GM23338 (cell line): ENCODE results near the gene DENND1B. TPM values are rescaled to one million over a fixed set of nuclear protein-coding genes. Genes with fewer than 3 reads are reported as not detected.

Source experiments
- ATAC-seq: fragments of 200-7000 bp; cut with Tn5 transposase; 3 replicates; pipeline ENCODE4 v1.9.1; 2020
- DNase-seq: peaks from one replicate; pipeline ENCODE4 v3.0.0-alpha.2; 2015; ENCODE audit warnings: low spot score
- H2AFZ ChIP-seq: fragments of 200-600 bp; sonication (generic); 2 replicates; pipeline ENCODE4 v1.8.0; 2016; ENCODE audit warnings: antibody characterized with exemption, mild to moderate bottlenecking, moderate library complexity
- H3F3A ChIP-seq: fragments of 200-600 bp; sonication (generic); replicated peaks from 2 replicates; pipeline ENCODE4 v1.8.0; 2017; ENCODE audit warnings: antibody characterized with exemption, mixed run types, low read depth
- H3K27ac ChIP-seq: fragments of 200-600 bp; sonication (generic); 2 replicates; pipeline ENCODE4 v1.6.1; 2016; ENCODE audit warnings: low read depth
- H3K27me3 ChIP-seq: fragments of 200-600 bp; sonication (generic); 2 replicates; pipeline ENCODE4 v1.8.0; 2016; ENCODE audit warnings: mild to moderate bottlenecking, mixed run types, moderate library complexity; ENCODE audit not compliant: insufficient read depth
- H3K36me3 ChIP-seq: fragments of 200-600 bp; sonication (generic); 2 replicates; pipeline ENCODE4 v1.8.0; 2016; ENCODE audit warnings: mild to moderate bottlenecking; ENCODE audit not compliant: insufficient read depth
- H3K4me1 ChIP-seq: fragments of 200-600 bp; sonication (generic); 2 replicates; pipeline ENCODE4 v1.8.0; 2016; ENCODE audit warnings: mild to moderate bottlenecking, moderate library complexity; ENCODE audit not compliant: insufficient read depth
- H3K4me2 ChIP-seq: fragments of 200-600 bp; sonication (generic); 2 replicates; pipeline ENCODE4 v1.7.1; 2017; ENCODE audit warnings: mixed run types
- H3K4me3 ChIP-seq: fragments of 200-600 bp; sonication (generic); 2 replicates; pipeline ENCODE4 v1.6.1; 2016; ENCODE audit warnings: mixed run types
- H3K79me2 ChIP-seq: fragments of 200-600 bp; sonication (generic); replicated peaks from 2 replicates; pipeline ENCODE4 v1.8.0; 2017; ENCODE audit warnings: mild to moderate bottlenecking; ENCODE audit not compliant: insufficient read depth
- H3K9me2 ChIP-seq: fragments of 200-600 bp; sonication (generic); 2 replicates; pipeline ENCODE4 v1.8.0; 2017; ENCODE audit not compliant: insufficient read depth
- H4K20me1 ChIP-seq: fragments of 200-600 bp; sonication (generic); replicated peaks from 2 replicates; pipeline ENCODE4 v1.8.0; 2017; ENCODE audit warnings: mild to moderate bottlenecking; ENCODE audit not compliant: insufficient read depth
- H3K27ac Mint-ChIP-seq: 2 replicates; pipeline ENCODE4 v1.8.0; 2020; ENCODE audit warnings: inconsistent platforms, mild to moderate bottlenecking, moderate library complexity, mixed read lengths
- H3K27me3 Mint-ChIP-seq: 3 replicates; pipeline ENCODE4 v1.8.0; 2022; ENCODE audit warnings: low read depth, mild to moderate bottlenecking, moderate library complexity, mixed read lengths, inconsistent platforms; ENCODE audit not compliant: insufficient read depth, poor library complexity
- H3K36me3 Mint-ChIP-seq: 3 replicates; pipeline ENCODE4 v1.8.0; 2021; ENCODE audit warnings: low read depth, mild to moderate bottlenecking, inconsistent platforms, moderate library complexity, mixed read lengths
- H3K4me1 Mint-ChIP-seq: 3 replicates; pipeline ENCODE4 v1.8.0; 2020; ENCODE audit warnings: mild to moderate bottlenecking, inconsistent platforms, mixed read lengths
- H3K4me3 Mint-ChIP-seq: 3 replicates; pipeline ENCODE4 v1.8.0; 2021; ENCODE audit warnings: moderate library complexity, mild to moderate bottlenecking, inconsistent platforms, mixed read lengths
- H3K9me3 Mint-ChIP-seq: 3 replicates; pipeline ENCODE4 v1.8.0; 2020; ENCODE audit warnings: moderate library complexity, mild to moderate bottlenecking, inconsistent platforms, mixed read lengths
- ETS1 ChIP-seq: IDR thresholded peaks from 2 replicates; pipeline ENCODE4 v1.6.1; 2016; ENCODE audit warnings: antibody characterized with exemption
- NANOG ChIP-seq: IDR thresholded peaks from 2 replicates; pipeline ENCODE4 v1.6.1; 2016; ENCODE audit warnings: antibody characterized with exemption, borderline replicate concordance
- REST ChIP-seq: IDR thresholded peaks from one replicate; pipeline ENCODE4 v1.6.1; 2018; ENCODE audit warnings: antibody characterized with exemption; ENCODE audit not compliant: unreplicated experiment
- ZNF114 ChIP-seq: fragments of 250-450 bp; sonication (Bioruptor Pico); IDR thresholded peaks from 2 replicates; pipeline ENCODE4 v1.5.0; 2020; ENCODE audit warnings: mild to moderate bottlenecking, moderate library complexity
- polyA plus RNA-seq: library from polyadenylated mRNA; unstranded; fragments of >200 nt; fragmentation: Nextera tagmentation; extraction: Ambion mirVana; gene quantifications from 2 replicates; pipeline ENCODE4 v1.2.1, GENCODE V29; 2016
- total RNA-seq: library from RNA; depleted of rRNA; stranded (reverse); fragments of >200 nt; shearing (Covaris generic); gene quantifications from 2 replicates; pipeline ENCODE4 v1.2.3, GENCODE V29; 2014
- TF ChIP-seq, protein P1 (sequence below): fragments of 250-450 bp; sonication (Bioruptor Pico); IDR thresholded peaks from 2 replicates; pipeline ENCODE4 v1.5.0; 2020; ENCODE audit warnings: mild to moderate bottlenecking, moderate library complexity

DENND1B gene
- total and polyA plus RNA-seq, 2 experiments from 2014 or later: 4.3 to 5.2 TPM

DNA sequence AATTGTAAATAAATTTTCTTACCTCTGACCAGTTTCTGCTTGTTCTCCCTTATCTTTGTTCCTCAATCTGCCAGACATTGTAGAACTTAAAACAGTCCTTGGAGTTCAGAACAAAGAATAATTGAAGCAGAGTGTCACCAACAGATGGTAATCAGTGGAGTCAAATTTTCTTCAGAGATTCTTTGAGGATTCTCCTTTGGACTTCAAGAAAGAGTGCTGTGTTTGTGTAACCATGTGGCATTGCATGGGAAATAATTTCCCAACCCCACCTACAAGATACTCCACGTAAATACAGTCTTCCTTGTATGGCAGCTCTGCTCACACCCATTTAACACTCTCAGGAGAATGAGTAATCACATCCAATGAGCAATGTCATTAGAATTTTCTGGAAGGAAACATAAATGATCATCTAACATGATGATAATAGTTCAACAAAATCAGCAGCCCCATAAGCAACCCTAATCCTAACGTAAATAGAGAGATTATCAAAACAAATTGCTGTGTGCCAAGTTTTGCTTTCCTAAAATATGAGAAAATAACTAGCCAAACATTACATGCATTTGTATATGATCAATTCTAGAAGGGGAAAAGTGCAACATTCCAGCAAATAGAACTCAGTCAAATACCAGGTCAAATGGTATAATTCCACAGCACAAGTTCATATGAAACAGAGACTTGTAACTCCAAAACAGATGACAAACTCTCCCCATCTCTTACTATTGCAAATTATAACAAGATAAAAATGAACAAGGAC, 6.9 kb upstream of the DENND1B start:
- Histone ChIP-seq H3K4me2 (no peak overlapping the region), H3K36me3 (no peaks in the 10 kb centered on the region)
- TF ChIP-seq NANOG (no peak), REST (no peak), ZNF114 (CRISPR knock-in tag) (no peak), ETS1 (no peak)
- TF ChIP-seq, protein P1, sequence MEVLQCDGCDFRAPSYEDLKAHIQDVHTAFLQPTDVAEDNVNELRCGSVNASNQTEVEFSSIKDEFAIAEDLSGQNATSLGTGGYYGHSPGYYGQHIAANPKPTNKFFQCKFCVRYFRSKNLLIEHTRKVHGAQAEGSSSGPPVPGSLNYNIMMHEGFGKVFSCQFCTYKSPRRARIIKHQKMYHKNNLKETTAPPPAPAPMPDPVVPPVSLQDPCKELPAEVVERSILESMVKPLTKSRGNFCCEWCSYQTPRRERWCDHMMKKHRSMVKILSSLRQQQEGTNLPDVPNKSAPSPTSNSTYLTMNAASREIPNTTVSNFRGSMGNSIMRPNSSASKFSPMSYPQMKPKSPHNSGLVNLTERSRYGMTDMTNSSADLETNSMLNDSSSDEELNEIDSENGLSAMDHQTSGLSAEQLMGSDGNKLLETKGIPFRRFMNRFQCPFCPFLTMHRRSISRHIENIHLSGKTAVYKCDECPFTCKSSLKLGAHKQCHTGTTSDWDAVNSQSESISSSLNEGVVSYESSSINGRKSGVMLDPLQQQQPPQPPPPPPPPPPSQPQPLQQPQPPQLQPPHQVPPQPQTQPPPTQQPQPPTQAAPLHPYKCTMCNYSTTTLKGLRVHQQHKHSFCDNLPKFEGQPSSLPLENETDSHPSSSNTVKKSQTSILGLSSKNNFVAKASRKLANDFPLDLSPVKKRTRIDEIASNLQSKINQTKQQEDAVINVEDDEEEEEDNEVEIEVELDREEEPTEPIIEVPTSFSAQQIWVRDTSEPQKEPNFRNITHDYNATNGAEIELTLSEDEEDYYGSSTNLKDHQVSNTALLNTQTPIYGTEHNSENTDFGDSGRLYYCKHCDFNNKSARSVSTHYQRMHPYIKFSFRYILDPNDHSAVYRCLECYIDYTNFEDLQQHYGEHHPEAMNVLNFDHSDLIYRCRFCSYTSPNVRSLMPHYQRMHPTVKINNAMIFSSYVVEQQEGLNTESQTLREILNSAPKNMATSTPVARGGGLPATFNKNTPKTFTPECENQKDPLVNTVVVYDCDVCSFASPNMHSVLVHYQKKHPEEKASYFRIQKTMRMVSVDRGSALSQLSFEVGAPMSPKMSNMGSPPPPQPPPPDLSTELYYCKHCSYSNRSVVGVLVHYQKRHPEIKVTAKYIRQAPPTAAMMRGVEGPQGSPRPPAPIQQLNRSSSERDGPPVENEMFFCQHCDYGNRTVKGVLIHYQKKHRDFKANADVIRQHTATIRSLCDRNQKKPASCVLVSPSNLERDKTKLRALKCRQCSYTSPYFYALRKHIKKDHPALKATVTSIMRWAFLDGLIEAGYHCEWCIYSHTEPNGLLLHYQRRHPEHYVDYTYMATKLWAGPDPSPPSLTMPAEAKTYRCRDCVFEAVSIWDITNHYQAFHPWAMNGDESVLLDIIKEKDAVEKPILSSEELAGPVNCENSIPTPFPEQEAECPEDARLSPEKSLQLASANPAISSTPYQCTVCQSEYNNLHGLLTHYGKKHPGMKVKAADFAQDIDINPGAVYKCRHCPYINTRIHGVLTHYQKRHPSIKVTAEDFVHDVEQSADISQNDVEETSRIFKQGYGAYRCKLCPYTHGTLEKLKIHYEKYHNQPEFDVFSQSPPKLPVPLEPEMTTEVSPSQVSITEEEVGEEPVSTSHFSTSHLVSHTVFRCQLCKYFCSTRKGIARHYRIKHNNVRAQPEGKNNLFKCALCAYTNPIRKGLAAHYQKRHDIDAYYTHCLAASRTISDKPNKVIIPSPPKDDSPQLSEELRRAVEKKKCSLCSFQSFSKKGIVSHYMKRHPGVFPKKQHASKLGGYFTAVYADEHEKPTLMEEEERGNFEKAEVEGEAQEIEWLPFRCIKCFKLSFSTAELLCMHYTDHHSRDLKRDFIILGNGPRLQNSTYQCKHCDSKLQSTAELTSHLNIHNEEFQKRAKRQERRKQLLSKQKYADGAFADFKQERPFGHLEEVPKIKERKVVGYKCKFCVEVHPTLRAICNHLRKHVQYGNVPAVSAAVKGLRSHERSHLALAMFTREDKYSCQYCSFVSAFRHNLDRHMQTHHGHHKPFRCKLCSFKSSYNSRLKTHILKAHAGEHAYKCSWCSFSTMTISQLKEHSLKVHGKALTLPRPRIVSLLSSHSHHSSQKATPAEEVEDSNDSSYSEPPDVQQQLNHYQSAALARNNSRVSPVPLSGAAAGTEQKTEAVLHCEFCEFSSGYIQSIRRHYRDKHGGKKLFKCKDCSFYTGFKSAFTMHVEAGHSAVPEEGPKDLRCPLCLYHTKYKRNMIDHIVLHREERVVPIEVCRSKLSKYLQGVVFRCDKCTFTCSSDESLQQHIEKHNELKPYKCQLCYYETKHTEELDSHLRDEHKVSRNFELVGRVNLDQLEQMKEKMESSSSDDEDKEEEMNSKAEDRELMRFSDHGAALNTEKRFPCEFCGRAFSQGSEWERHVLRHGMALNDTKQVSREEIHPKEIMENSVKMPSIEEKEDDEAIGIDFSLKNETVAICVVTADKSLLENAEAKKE (CRISPR knock-in tag): no peak

More for the DNA sequence above, 6.9 kb upstream of the DENND1B start:
- no peaks in the 10 kb centered on the region for H4K20me1 ChIP-seq
- Mint-ChIP-seq H3K4me3 (no peak overlapping the region), H3K9me3 (peaks cover 4% of the 10 kb centered on the region; the same call in 2 of the 3 replicates), H3K4me1 (no peaks in the 10 kb centered on the region), H3K36me3 (no peaks in the 10 kb centered on the region), H3K27ac (no peak overlapping the region), H3K27me3 (no peaks in the 10 kb centered on the region)
- no peak overlapping the region for H3K27ac ChIP-seq
- DNase-seq (no peak), ATAC-seq (no peak)
- no peak overlapping the region for H2AFZ ChIP-seq
- H3K27me3 ChIP-seq: no peaks in the 10 kb centered on the region
- H3K9me2 ChIP-seq: 0 out of 2 replicates have a peak, but pooled peaks cover 2% of the 10 kb centered on the region
- no peak overlapping the region for H3K4me3 ChIP-seq
- no peaks in the 10 kb centered on the region for H3K79me2 ChIP-seq
- no peaks in the 10 kb centered on the region for H3K4me1 ChIP-seq
- no peaks in the 10 kb centered on the region for H3F3A ChIP-seq
